Osteocyte (in vitro differentiated cells): ENCODE results near the gene NIPAL3. TPM values are rescaled to one million over a fixed set of nuclear protein-coding genes. Genes with fewer than 3 reads are reported as not detected.

ENCODE experiments used
- DNase-seq: peaks from one replicate; pipeline ENCODE4 v3.0.0; 2021; ENCODE audit warnings: mixed read lengths; ENCODE audit not compliant: unreplicated experiment; ENCODE audit errors: extremely low spot score
- H3K27ac Mint-ChIP-seq: one replicate; pipeline ENCODE4 v1.8.0; 2021; ENCODE audit warnings: mild to moderate bottlenecking, mixed read lengths; ENCODE audit not compliant: unreplicated experiment
- H3K27me3 Mint-ChIP-seq: one replicate; pipeline ENCODE4 v1.8.0; 2021; ENCODE audit warnings: mixed read lengths; ENCODE audit not compliant: unreplicated experiment
- H3K36me3 Mint-ChIP-seq: one replicate; pipeline ENCODE4 v1.8.0; 2021; ENCODE audit warnings: mixed read lengths; ENCODE audit not compliant: unreplicated experiment
- H3K4me1 Mint-ChIP-seq: one replicate; pipeline ENCODE4 v1.8.0; 2021; ENCODE audit warnings: mixed read lengths; ENCODE audit not compliant: unreplicated experiment
- H3K4me3 Mint-ChIP-seq: one replicate; pipeline ENCODE4 v1.8.0; 2021; ENCODE audit warnings: mild to moderate bottlenecking, moderate library complexity, mixed read lengths; ENCODE audit not compliant: unreplicated experiment
- H3K9me3 Mint-ChIP-seq: one replicate; pipeline ENCODE4 v1.8.0; 2021; ENCODE audit warnings: mixed read lengths; ENCODE audit not compliant: unreplicated experiment
- total RNA-seq: library from RNA; stranded (reverse); gene quantifications from 2 replicates; pipeline ENCODE4 v1.2.1, GENCODE V29; 2021
- TF ChIP-seq, protein P1 (sequence below): fragments of 200-600 bp; sonication (generic); IDR thresholded peaks from 2 replicates; pipeline ENCODE4 v1.5.0; 2021; ENCODE audit warnings: antibody characterized with exemption, mild to moderate bottlenecking, moderate library complexity

Gene NIPAL3
- total RNA-seq, 1 donor from 2014 or later, result 25.8 TPM

DNA sequence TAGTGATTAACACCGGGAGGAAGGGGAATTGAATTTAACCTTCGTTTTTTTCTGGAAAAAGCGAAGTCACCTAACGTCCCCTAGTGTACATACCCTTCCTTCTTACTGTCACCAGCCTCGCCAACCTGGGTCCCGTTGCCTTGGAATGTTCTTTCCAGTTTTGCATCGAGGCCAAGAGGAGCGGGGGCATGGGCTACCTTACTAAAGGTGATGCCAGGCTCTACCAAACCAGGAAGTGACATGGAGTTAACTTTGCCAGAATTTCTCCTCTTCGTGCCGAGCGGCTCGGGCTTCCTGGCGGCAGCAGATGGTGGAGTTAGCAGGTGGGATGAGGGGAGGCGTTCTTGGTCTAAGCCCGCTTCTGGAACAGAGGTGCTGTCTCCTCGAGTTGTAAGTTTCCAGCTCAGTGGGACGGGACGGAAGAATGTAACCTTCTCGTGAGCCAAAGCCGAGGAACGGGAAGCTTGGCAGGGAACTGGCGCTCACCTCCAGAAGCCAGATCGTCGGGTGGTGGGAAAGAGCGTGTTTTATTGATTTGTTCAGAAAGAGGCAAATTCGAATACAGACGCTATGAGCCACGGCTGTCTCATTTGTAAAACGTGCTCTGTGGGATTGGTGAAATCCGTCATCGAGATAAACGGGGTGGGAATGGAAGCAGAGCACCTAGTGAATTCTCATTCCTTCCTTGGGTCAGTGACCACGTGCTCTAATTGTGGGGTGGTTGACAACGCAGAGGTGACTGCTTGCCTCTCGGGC, 486 bp downstream of the NIPAL3 start:
- H3K27ac Mint-ChIP-seq, result peak overlapping the region; percentile 87
- H3K27me3 Mint-ChIP-seq, result no peaks in the 10 kb centered on the region
- TF ChIP-seq, protein P1, sequence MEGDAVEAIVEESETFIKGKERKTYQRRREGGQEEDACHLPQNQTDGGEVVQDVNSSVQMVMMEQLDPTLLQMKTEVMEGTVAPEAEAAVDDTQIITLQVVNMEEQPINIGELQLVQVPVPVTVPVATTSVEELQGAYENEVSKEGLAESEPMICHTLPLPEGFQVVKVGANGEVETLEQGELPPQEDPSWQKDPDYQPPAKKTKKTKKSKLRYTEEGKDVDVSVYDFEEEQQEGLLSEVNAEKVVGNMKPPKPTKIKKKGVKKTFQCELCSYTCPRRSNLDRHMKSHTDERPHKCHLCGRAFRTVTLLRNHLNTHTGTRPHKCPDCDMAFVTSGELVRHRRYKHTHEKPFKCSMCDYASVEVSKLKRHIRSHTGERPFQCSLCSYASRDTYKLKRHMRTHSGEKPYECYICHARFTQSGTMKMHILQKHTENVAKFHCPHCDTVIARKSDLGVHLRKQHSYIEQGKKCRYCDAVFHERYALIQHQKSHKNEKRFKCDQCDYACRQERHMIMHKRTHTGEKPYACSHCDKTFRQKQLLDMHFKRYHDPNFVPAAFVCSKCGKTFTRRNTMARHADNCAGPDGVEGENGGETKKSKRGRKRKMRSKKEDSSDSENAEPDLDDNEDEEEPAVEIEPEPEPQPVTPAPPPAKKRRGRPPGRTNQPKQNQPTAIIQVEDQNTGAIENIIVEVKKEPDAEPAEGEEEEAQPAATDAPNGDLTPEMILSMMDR, result no peak
- H3K4me3 Mint-ChIP-seq, result peak overlapping the region; percentile 95
- no peaks in the 10 kb centered on the region for H3K9me3 Mint-ChIP-seq
- DNase-seq, result no peak
- peaks cover 49% of the 10 kb centered on the region for H3K4me1 Mint-ChIP-seq
- peaks cover 3% of the 10 kb centered on the region for H3K36me3 Mint-ChIP-seq

DNA sequence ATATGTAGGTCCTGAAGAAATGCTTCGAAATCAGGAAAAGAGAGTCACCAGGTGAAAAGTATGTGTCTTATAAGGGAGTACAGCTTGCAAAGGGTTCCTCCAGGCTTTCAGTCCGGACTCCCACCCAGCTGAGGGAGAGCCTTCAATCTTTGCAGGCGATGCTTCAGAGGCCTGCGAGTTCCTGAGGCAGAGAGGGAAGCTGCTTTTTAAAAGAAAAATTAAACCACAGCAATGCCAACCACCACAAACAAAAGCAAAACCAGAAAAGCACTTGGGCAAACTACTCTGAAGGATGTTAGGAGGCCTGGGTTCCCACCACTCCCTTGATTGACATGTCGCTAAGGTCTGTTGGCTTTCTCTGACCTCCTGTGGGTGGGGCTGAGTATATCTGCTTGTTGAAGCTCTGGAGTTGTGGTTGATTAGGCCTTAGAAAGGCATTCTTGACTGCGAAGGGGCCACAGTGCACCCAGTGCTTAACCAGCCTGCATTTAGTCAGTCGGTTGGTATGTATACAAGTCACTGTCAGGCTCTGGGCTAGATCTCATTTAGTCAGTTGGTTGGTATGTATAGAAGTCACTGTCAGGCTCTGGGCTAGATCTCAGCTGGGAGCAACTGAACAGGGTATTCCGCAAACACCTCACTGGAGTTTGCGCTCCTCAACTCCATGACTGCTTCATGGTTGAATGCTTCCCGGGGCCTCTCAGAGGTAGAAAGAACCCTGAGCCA, 1.2 kb downstream of the NIPAL3 start:
- DNase-seq, result no peak
- Mint-ChIP-seq H3K9me3 (no peaks in the 10 kb centered on the region), H3K36me3 (peaks cover 6% of the 10 kb centered on the region), H3K27ac (peak overlapping the region; percentile 87), H3K4me3 (peak overlapping the region; percentile 95), H3K4me1 (peaks cover 46% of the 10 kb centered on the region), H3K27me3 (no peaks in the 10 kb centered on the region)
- TF ChIP-seq, protein P1, result no peak

DNA sequence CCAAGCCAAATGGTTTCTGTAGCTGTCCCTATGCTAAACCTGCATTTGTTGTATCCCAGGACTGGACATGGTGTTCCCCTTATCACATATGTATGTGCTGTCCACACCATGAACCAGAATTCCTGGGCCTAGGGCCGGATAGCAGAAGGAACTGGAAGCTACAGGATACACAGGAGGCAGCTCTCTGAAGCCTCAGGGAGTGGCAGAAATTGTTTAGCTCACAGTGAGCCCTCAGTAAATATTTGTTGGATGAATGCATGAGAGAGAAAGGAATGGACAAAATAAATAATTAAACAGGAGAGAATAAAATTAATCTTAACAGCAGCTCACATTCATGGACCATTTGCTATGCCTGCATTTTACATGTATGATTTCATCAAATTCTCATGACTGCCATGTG, 2.1 kb downstream of the NIPAL3 start:
- Mint-ChIP-seq H3K4me1 (peaks cover 40% of the 10 kb centered on the region), H3K4me3 (no peak overlapping the region), H3K9me3 (no peaks in the 10 kb centered on the region), H3K36me3 (peaks cover 12% of the 10 kb centered on the region), H3K27me3 (no peaks in the 10 kb centered on the region), H3K27ac (peak overlapping the region; percentile 43)
- TF ChIP-seq, protein P1, result no peak
- no peak for DNase-seq

DNA sequence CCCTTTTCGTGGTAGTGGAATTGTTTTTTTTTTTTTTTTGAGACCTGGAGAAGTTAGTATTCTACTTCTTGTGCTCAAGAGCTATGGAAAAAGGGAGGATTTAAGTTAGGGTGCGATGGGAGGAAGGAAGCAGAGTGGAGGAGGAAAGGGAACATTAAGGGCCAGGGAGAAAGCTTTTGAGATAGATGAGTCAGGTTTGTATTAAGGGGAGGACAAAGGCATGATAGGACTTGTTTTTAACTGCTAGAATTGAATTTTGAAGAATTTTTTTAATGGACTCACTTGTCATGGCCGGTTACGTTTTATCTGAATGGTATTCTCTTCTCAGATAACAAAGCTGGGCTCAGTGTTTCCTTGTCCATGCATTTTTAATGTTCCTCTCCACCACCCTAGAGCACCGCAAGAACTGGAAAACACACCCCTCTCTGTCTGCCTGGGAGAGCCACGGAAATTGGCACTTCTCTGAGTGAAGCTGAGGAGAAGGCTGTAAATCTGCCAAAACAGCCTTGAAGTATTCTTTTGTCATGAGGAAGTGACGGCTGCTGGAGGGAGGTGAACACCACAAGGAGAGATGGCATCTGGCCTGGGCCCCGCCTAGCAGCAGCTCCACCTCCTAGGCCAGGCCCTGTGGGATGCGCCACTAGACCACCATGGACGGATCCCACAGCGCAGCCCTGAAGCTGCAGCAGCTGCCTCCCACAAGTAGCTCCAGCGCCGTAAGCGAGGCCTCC, 3.5 kb downstream of the NIPAL3 start:
- peaks cover 31% of the 10 kb centered on the region for H3K4me1 Mint-ChIP-seq
- peaks cover 17% of the 10 kb centered on the region for H3K36me3 Mint-ChIP-seq
- H3K9me3 Mint-ChIP-seq, result no peaks in the 10 kb centered on the region
- no peaks in the 10 kb centered on the region for H3K27me3 Mint-ChIP-seq
- H3K4me3 Mint-ChIP-seq, result no peak overlapping the region
- TF ChIP-seq, protein P1, result no peak
- DNase-seq, result no peak
- H3K27ac Mint-ChIP-seq, result peak overlapping the region; percentile 42

DNA sequence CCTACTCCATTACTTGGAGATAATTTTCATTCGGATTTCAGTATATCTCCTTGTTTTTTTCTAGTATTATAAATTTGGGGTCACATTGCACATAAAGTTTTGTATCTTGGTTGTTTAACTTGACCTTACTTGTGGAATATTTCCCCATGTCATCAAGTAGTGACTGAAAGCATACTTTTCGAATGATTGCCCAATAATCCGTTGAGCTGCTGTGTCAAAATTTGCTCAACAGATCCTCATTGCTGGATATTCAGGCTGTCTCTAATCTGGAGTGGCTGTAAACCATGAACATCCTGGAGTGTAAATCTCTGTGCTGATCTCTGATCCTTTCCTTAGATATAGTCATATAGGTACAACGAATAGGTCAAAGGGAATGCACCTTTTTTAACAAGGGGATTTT, 4.9 kb downstream of the NIPAL3 start:
- TF ChIP-seq, protein P1, result no peak
- H3K4me3 Mint-ChIP-seq, result no peak overlapping the region
- H3K9me3 Mint-ChIP-seq, result no peaks in the 10 kb centered on the region
- no peak for DNase-seq
- H3K4me1 Mint-ChIP-seq, result peaks cover 23% of the 10 kb centered on the region
- no peak overlapping the region for H3K27ac Mint-ChIP-seq
- H3K36me3 Mint-ChIP-seq, result peaks cover 17% of the 10 kb centered on the region
- no peaks in the 10 kb centered on the region for H3K27me3 Mint-ChIP-seq
